Sigmoid colon (tissue), 4 donors: ENCODE data around the gene CMPK1.

Experiments
- EP300 ChIP-seq, 4 donors: sonication (generic); formaldehyde crosslinking; IDR thresholded peaks; one replicate each; pipeline ENCODE4 v1.6.1; 2017; ENCODE audit warnings: antibody characterized with exemption in 4 of 4
- POLR2AphosphoS5 ChIP-seq, 4 donors: sonication (generic); formaldehyde crosslinking; IDR thresholded peaks; one replicate each; pipeline ENCODE4 v1.6.1; 2017; ENCODE audit warnings: antibody characterized with exemption in 4 of 4
- TF ChIP-seq, protein P1 (sequence below), 4 experiments: fragments of 450-650 bp in 3 of 4; fragments of 200-600 bp in 1 of 4; IDR thresholded peaks; one replicate each; pipeline ENCODE4 v1.5.1; 2016 to 2019; ENCODE audit warnings: antibody characterized with exemption in 4 of 4, mild to moderate bottlenecking in 3 of 4, moderate library complexity in 2 of 4

DNA sequence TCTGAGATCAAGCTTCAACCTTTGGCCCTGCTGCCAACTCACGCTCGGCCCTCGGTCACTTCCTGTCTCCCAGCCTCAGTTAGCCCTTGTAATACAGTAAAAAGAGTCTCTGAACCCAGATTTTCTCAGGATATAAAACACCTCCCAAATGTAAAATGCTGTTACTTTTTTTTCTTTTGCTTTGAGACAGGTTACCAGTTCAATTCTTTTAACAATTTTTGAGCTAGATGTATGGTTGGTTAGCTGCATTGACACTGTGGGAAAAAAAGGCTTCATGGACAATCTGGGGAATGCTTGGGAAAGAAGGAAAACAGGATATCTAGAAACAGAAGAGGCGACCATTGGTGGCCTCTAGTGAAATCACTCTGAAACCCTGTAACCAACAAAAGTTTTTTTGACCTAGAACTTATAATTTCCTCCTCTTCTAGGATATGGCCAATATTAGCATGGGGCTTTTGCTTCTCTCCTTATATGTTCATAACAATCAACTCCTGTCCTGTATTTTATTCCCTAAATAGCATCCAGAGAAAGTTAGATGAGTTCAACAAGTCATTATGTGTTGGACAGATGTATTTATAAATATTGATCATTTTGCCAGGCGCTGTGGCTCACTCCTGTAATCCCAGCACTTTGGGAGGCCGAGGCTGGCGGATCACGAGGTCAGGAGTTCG, 1.3 kb downstream of the CMPK1 start:
- TF ChIP-seq, protein P1, sequence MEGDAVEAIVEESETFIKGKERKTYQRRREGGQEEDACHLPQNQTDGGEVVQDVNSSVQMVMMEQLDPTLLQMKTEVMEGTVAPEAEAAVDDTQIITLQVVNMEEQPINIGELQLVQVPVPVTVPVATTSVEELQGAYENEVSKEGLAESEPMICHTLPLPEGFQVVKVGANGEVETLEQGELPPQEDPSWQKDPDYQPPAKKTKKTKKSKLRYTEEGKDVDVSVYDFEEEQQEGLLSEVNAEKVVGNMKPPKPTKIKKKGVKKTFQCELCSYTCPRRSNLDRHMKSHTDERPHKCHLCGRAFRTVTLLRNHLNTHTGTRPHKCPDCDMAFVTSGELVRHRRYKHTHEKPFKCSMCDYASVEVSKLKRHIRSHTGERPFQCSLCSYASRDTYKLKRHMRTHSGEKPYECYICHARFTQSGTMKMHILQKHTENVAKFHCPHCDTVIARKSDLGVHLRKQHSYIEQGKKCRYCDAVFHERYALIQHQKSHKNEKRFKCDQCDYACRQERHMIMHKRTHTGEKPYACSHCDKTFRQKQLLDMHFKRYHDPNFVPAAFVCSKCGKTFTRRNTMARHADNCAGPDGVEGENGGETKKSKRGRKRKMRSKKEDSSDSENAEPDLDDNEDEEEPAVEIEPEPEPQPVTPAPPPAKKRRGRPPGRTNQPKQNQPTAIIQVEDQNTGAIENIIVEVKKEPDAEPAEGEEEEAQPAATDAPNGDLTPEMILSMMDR (IDR thresholded peaks at IDR 0.05): no peak
- TF ChIP-seq EP300 (IDR thresholded peaks at IDR 0.05): no peak
- TF ChIP-seq POLR2AphosphoS5 (IDR thresholded peaks at IDR 0.05): no peak
